SK-N-SH treated with all-trans-retinoic acid at 6 μM for 48 hours (cell line): Measurements from ENCODE around the gene C16orf82.

ENCODE experiments used
- CREB5 ChIP-seq: fragments of 250-450 bp; sonication (Bioruptor Pico); IDR thresholded peaks from 2 replicates; pipeline ENCODE4 v1.5.1; 2020; ENCODE audit warnings: low read depth, mild to moderate bottlenecking, moderate library complexity
- ESRRG ChIP-seq: fragments of 250-450 bp; sonication (Bioruptor Pico); IDR thresholded peaks from 2 replicates; pipeline ENCODE4 v1.6.1; 2021; ENCODE audit warnings: mild to moderate bottlenecking
- PATZ1 ChIP-seq: fragments of 250-450 bp; sonication (Bioruptor Pico); IDR thresholded peaks from 2 replicates; pipeline ENCODE4 v1.8.0; 2020; ENCODE audit warnings: mild to moderate bottlenecking, moderate library complexity, borderline replicate concordance
- TSHZ2 ChIP-seq: fragments of 250-450 bp; sonication (Bioruptor Pico); IDR thresholded peaks from 2 replicates; pipeline ENCODE4 v1.5.0; 2020; ENCODE audit warnings: mild to moderate bottlenecking, moderate library complexity
- ZFP3 ChIP-seq: fragments of 250-450 bp; sonication (Bioruptor Pico); IDR thresholded peaks from 2 replicates; pipeline ENCODE4 v1.5.0; 2020; ENCODE audit warnings: mild to moderate bottlenecking, moderate library complexity
- ZNF565 ChIP-seq: fragments of 450-650 bp; formaldehyde crosslinking; conservative IDR thresholded peaks from 2 replicates; pipeline ENCODE4 v1.5.0; 2020; ENCODE audit warnings: low read depth, mild to moderate bottlenecking, moderate library complexity
- ZNF70 ChIP-seq: fragments of 450-650 bp; formaldehyde crosslinking; IDR thresholded peaks from 2 replicates; pipeline ENCODE4 v1.5.0; 2020; ENCODE audit warnings: mild to moderate bottlenecking, moderate library complexity

DNA sequence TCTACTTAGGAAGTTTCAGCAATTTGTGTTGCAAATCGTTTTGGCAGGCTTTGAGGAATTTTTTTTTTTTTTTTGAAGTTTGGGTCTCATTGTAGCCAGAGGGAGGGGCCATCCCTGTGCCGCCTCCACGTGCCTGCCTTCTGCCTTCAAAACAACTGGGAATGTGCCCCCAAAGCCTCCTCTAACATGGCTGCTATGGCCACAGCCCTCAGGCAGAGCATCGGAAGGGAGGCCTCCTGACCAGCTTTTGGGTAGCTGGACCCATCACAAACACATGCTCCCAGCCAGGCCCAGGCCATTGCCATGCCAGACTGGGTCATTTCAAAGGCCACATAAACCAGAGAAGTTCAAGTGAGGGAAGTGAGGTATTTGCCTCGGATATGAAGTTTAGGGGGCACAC is 21.5 kb downstream of the C16orf82 start:
- TF ChIP-seq ZFP3 (CRISPR knock-in tag): no peak
- no peak for TF ChIP-seq ZNF565 (CRISPR knock-in tag)
- no peak for TF ChIP-seq PATZ1 (CRISPR knock-in tag)
- no peak for TF ChIP-seq TSHZ2
- TF ChIP-seq ZNF70 (CRISPR knock-in tag): no peak
- no peak for TF ChIP-seq ESRRG (CRISPR knock-in tag)
- no peak for TF ChIP-seq CREB5 (CRISPR knock-in tag)
